ENCODE data around the gene PRKCZ.
A peak's percentile ranks its signal among the peaks of the same experiment; 100 is the strongest.

Gene PRKCZ

DNA sequence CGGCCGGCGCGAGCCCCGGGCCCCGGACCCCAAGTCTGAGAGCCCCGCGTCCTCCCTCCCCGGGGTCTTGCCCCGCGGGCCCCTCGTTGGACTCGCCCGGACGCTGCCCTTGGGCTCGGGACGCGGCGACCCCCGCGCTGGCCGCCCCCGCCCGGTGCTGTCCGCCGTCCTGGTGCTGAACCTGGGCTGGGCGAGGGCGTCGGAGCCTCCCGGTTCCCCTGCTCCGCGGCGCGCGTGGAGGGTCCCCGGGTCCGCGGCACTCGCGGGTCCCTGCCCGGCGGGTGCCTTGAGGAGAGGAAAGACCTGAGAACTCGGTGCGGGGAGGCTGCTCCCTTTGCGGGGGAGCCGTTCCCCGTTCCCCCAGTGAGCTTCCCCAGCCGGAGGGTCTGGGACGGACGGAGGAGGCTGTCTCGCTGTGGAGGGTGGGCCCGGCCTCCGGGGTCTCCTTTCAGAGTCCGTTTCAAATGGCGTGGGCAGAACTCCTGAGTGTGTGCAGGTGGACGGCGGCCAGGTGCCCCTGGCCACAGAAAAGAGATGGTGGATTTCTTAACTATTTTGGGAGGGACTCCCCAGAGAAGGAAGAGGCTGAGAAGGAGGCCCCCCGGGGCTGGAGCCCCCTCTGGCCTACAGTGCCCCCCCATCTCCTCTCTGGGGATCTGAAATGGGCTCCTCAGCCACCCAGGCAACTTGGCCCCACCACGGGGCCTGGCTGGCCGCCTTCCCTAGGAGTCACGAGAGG is 30.5 kb upstream of the PRKCZ start:
- no peak overlapping the region for H3K4me3 Mint-ChIP-seq

DNA sequence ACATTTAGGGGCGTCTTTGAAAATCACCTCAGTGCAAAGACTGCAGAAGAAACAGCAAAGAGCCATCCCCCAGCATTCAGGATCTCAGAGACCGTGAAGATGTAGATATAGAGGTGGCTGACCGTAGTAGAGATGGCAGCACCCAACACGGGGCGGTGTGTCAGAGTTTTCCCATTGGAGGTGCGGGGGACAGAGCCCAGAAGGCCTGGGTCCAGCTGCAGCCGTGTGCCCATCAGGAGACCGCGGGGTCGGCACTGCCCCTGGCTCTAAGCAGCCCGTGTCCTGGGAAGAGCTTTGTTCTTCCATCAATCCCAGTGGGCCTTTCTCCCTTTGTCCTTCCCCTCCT is 29.9 kb upstream of the PRKCZ start:
- H3K36me3 Mint-ChIP-seq: no peaks in the 10 kb centered on the region
- ATAC-seq: no peak
- H3K9me3 Mint-ChIP-seq: no peaks in the 10 kb centered on the region
- no peak overlapping the region for H3K27ac Mint-ChIP-seq
- peaks cover 10% of the 10 kb centered on the region for H3K4me1 Mint-ChIP-seq
- H3K27me3 Mint-ChIP-seq: peaks cover 83% of the 10 kb centered on the region
- H3K4me3 Mint-ChIP-seq: no peak overlapping the region

More for the DNA sequence above, 30.5 kb upstream of the PRKCZ start:
- Mint-ChIP-seq H3K4me1 (peaks cover 10% of the 10 kb centered on the region), H3K9me3 (no peaks in the 10 kb centered on the region), H3K27ac (no peak overlapping the region), H3K36me3 (no peaks in the 10 kb centered on the region), H3K27me3 (peaks cover 88% of the 10 kb centered on the region)
- no peak for ATAC-seq

DNA sequence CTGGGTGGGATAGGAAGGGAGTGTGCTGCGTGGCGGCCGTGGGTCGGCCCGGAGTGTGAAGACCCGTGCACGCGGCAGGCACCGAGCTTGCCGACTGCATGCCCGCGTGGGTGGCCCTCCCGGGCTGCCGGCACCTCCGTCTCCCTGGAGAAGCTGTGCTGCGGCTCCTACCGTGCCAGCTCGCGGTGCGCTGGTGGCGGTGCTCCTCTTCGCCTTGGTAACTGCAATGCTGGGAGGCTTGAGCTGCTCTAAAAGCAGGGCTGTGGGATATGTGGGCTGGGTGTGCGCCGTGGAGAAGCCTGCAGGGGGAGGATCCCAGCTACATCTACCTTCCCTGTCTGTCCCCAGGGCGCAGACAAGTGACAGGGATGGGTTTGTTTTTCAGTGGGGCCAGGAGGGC is 28.7 kb upstream of the PRKCZ start:
- Mint-ChIP-seq H3K36me3 (no peaks in the 10 kb centered on the region), H3K9me3 (no peaks in the 10 kb centered on the region), H3K4me3 (no peak overlapping the region), H3K4me1 (peaks cover 10% of the 10 kb centered on the region), H3K27ac (no peak overlapping the region), H3K27me3 (peaks cover 70% of the 10 kb centered on the region)
- ATAC-seq: no peak

DNA sequence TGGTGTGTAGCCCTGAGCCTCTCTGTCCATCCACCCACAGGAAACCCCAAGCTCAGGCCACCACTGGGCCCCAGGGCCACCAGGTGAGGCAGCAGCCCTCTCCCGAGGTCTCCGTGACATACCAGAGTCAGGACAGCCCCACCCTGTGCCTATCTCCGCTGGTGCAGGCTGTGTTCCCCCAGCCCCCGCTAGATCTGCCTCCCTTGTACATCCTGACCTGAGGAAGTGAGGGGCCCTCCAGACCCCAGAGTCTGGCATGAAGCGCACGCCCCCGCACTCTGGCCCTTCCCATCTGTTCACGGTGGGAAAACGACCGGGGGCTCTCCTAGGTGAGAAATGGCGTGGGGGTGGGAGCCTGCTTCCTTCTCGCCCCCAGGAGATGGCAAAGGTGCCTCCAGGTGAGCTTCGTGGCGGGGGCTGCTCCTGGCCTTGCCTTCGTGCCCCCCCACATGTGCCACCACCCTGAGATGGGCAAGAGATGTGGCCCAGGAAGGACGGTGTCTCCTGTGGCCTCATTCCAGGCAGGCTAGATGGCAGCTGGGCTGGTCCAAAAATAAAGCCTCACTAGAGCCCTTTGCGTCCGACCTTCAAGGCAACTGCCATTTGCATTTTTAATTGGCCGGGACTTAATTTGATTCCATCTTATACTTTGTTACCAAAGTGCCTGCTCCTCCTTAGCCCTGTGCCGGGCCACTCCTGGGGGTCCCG is 28.0 kb upstream of the PRKCZ start:
- Mint-ChIP-seq H3K9me3 (no peaks in the 10 kb centered on the region), H3K27me3 (peaks cover 63% of the 10 kb centered on the region), H3K4me1 (peaks cover 10% of the 10 kb centered on the region), H3K4me3 (no peak overlapping the region), H3K36me3 (no peaks in the 10 kb centered on the region), H3K27ac (no peak overlapping the region)
- ATAC-seq: no peak

DNA sequence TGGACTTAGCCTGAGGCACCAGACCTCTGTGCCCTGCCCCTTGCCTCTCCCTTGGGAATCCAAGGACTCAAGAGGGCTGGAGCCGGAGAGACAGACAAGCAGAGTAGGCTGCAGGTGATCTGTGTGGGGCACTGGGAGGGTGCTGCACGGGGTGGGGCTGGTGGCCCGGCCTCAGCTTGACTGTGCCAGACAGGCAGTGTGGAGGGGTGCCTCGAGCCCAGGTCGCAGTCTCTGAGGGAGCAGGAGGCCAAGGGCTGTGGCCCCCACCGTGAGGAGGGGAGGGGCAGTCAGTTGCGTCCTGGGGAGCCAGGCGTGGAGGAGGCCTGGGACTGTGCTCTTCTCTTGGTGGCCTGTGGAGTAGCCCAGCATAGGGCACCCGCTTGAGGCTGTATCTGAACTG is 27.0 kb upstream of the PRKCZ start:
- Mint-ChIP-seq H3K27me3 (peaks cover 54% of the 10 kb centered on the region), H3K4me3 (no peak overlapping the region), H3K4me1 (peaks cover 6% of the 10 kb centered on the region), H3K9me3 (no peaks in the 10 kb centered on the region), H3K36me3 (no peaks in the 10 kb centered on the region), H3K27ac (no peak overlapping the region)
- ATAC-seq: no peak

DNA sequence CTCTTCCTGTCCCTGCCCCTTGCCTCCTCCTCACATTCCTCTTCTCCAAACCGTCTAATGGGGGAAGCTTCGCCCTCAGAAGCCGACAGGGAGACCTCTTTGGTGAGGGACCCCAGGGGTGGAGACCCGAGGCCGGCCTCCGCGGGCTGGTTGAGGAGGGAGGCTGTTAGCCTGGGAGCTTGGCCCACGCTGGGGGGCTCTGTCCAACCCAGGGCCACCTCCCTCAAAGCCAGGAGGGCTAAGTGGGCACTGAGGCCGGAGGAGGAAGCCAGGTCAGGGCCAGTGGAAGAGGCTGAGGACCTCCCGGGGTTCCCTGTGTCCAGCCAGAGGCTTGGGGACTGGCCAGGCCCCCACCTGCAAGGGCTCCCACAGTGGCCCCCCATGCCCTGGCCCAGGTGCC is 25.8 kb upstream of the PRKCZ start:
- no peak overlapping the region for H3K27ac Mint-ChIP-seq
- no peaks in the 10 kb centered on the region for H3K9me3 Mint-ChIP-seq
- no peaks in the 10 kb centered on the region for H3K36me3 Mint-ChIP-seq
- H3K4me3 Mint-ChIP-seq: no peak overlapping the region
- H3K27me3 Mint-ChIP-seq: peaks cover 45% of the 10 kb centered on the region
- H3K4me1 Mint-ChIP-seq: no peaks in the 10 kb centered on the region
- no peak for ATAC-seq

DNA sequence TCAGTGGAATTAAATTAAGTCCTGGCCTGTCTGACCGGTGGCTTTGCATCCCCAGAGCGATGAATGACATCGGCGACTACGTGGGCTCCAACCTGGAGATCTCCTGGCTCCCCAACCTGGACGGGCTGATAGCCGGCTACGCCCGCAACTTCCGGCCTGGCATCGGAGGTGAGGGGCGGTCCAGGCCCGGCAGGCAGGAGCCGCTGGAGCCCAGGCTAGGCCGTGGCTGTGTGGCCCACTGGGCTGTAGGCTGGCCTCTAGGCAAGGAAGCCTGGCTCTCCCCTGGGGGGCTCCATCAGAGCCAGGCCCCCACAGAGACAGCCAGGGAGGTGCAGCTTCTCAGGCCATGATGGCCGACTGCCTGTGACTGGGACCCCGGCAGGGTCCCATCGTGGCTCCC is 25.3 kb upstream of the PRKCZ start:
- no peaks in the 10 kb centered on the region for H3K36me3 Mint-ChIP-seq
- H3K9me3 Mint-ChIP-seq: no peaks in the 10 kb centered on the region
- H3K27me3 Mint-ChIP-seq: peaks cover 42% of the 10 kb centered on the region
- no peak overlapping the region for H3K27ac Mint-ChIP-seq
- ATAC-seq: no peak
- H3K4me3 Mint-ChIP-seq: no peak overlapping the region
- H3K4me1 Mint-ChIP-seq: no peaks in the 10 kb centered on the region

DNA sequence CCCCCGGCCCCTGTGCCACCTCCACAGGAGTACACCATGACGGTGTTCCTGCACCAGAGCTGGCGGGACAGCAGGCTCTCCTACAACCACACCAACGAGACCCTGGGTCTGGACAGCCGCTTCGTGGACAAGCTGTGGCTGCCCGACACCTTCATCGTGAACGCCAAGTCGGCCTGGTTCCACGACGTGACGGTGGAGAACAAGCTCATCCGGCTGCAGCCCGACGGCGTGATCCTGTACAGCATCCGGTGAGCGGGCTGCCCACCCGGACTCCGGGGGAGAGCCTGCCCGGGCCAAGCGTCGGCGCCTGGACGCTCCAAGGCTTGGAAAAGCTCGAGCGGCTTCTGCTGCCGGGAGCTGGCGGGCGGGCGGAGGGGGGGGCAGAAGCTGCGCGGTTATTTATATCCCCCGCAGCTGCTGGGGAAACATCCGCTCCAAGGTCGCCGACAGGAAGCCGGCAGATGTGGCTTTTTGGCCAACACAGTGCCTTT is 24.7 kb upstream of the PRKCZ start:
- Mint-ChIP-seq H3K4me3 (no peak overlapping the region), H3K9me3 (no peaks in the 10 kb centered on the region), H3K27me3 (peaks cover 40% of the 10 kb centered on the region), H3K36me3 (no peaks in the 10 kb centered on the region), H3K4me1 (no peaks in the 10 kb centered on the region), H3K27ac (no peak overlapping the region)
- no peak for ATAC-seq

DNA sequence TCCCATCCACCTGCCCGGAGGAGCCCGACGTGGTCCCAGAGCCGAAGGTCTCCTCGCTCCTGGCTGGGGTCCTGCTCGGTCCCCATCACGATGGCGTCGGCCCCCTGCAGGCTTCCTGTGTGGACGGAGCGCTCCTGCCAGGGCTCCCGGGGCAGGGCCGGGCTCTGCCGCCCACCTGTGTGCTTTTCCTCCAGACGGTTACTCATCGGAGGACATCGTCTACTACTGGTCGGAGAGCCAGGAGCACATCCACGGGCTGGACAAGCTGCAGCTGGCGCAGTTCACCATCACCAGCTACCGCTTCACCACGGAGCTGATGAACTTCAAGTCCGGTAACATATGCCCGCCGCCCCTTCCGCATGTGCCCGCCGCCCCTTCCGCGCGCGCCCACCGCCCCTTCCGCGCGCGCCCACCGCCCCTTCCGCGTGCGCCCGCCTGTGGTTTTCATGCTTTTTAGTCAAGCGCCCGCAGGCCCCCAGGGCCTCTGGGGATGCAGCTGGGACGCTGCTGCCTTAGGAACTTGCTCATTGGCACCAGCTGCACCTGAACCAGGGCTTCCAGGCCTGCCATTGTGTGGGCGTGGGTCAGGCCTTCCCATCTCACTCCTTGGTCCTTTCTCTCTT is 22.1 kb upstream of the PRKCZ start:
- Mint-ChIP-seq H3K27me3 (peaks cover 26% of the 10 kb centered on the region), H3K9me3 (no peaks in the 10 kb centered on the region), H3K36me3 (no peaks in the 10 kb centered on the region), H3K4me1 (no peaks in the 10 kb centered on the region), H3K27ac (no peak overlapping the region), H3K4me3 (peak overlapping the region; percentile 26)
- ATAC-seq: peak; percentile 25

DNA sequence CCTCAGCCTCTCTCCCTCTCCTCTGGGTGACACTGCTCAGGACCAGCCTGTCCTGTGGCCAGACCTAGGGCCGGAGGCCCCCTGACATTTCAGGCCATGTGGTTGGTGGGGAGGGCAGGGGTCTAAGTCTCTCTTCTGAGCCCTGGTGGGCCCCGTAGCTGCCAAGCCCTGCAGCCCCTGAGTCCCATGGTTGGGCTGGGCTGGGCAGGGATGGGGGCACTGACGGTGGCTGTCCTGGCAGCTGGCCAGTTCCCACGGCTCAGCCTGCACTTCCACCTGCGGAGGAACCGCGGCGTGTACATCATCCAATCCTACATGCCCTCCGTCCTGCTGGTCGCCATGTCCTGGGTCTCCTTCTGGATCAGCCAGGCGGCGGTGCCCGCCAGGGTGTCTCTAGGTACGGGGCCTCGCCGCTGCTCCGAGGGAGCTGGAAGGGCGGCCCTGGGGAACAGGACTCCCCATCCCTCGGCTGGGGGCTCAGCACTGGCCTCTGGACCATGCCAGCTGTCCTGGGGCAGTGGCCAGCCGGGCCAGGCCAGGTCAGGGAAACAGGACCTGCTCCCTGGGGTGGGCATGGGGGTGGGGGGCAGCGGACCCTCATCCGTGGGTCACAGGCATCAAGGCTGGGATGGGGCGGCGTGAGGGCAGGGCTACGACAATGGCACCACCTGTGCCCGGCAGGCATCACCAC is 21.2 kb upstream of the PRKCZ start:
- H3K27ac Mint-ChIP-seq: no peak overlapping the region
- no peak for ATAC-seq
- no peak overlapping the region for H3K4me3 Mint-ChIP-seq
- no peaks in the 10 kb centered on the region for H3K9me3 Mint-ChIP-seq
- peaks cover 29% of the 10 kb centered on the region for H3K27me3 Mint-ChIP-seq
- no peaks in the 10 kb centered on the region for H3K36me3 Mint-ChIP-seq
- H3K4me1 Mint-ChIP-seq: no peaks in the 10 kb centered on the region

DNA sequence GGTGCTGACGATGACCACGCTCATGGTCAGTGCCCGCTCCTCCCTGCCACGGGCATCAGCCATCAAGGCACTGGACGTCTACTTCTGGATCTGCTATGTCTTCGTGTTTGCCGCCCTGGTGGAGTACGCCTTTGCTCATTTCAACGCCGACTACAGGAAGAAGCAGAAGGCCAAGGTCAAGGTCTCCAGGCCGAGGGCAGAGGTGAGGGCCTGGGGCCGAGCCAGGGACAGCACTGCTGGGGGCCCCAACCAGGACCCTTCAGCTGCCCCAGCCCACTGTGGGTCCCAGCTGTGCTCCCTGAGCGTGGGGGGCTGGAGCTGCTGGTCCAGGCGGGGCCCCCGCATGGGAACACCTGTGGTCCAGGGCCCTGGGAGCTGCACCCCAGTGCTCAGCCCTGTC is 20.6 kb upstream of the PRKCZ start:
- no peak overlapping the region for H3K4me3 Mint-ChIP-seq
- no peaks in the 10 kb centered on the region for H3K4me1 Mint-ChIP-seq
- H3K36me3 Mint-ChIP-seq: no peaks in the 10 kb centered on the region
- no peak overlapping the region for H3K27ac Mint-ChIP-seq
- no peaks in the 10 kb centered on the region for H3K9me3 Mint-ChIP-seq
- ATAC-seq: no peak
- H3K27me3 Mint-ChIP-seq: peaks cover 29% of the 10 kb centered on the region

DNA sequence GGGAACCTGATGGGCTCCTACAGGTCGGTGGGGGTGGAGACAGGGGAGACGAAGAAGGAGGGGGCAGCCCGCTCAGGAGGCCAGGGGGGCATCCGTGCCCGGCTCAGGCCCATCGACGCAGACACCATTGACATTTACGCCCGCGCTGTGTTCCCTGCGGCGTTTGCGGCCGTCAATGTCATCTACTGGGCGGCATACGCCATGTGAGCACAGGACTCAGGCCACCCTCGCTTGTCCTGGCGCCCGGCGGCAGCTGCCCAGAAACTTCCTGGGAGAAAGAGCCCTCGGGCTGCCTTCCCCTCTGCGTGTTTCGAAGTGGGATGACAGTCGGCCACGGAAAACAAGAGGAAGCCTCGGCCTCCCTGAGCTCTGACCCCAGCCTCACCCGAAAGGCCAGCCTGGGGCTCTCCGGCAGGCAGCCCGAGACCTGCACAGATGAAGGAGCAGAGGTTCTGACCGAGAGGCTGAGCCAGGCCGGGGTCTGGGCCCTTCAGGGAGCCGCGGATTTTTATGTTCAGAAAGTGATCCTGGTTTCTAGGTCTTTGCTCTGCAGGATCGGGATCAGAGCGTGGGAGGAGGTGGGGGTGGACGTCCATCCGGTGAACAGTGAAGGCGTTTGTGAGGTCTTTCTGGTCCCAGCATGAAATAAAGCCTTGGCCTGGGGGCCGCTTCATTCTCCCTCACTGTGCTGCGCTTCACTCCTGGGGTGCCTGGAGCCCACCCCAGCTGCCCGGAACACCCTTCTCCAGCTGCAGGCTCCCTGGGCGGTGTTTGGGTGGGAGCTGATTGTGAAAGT is 19.9 kb upstream of the PRKCZ start:
- no peak for ATAC-seq
- no peaks in the 10 kb centered on the region for H3K9me3 Mint-ChIP-seq
- peaks cover 29% of the 10 kb centered on the region for H3K27me3 Mint-ChIP-seq
- H3K4me3 Mint-ChIP-seq: no peak overlapping the region
- no peaks in the 10 kb centered on the region for H3K36me3 Mint-ChIP-seq
- no peak overlapping the region for H3K27ac Mint-ChIP-seq
- no peaks in the 10 kb centered on the region for H3K4me1 Mint-ChIP-seq

DNA sequence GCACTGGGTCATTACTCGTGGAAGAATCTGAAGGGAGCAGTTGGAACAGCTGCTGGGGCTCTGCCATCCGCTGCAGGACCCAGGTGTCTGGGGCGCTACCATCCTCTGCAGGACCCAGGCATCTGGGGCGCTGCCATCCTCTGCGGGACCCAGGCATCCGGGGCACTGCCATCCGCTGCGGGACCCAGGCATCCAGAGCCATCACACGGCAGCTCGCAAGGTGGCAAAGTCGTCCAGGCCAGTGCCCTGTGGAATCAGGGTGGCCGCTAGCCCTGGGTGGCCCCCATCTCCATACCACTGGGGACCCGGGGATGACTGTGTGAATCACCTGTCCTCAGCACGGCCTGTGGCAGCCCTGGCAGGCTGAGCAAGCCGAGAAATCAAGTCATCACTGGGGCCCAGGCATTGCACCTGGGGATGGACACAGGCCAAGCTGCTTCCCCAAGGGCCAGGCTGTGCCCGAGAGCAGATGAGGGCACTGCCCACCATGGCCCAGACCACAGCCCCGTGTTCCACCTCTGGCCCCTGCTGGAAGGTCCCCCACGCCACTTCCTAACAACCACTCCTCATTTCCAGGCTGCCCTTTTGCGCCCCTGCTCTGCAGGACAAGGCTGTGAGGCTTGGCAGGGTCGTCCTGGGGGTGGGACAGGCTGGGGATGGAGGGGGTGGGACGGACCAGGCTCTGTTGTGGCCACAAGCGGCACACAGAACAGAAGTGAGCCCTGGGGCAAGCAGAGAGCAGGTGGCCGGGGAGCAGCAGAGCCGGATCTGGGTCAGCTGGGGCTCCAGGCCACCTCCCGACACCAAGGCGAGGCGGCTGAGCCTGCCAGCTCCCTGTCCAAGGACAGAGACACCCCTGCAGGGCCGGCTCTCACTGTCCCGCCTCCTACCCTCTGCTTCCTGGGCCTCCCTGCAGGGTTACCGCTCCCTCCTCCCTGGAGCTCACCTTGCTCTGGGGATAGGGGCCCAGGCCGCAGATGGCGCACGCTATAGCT is 18.4 kb upstream of the PRKCZ start:
- no peaks in the 10 kb centered on the region for H3K36me3 Mint-ChIP-seq
- H3K4me3 Mint-ChIP-seq: no peak overlapping the region
- H3K9me3 Mint-ChIP-seq: no peaks in the 10 kb centered on the region
- peaks cover 29% of the 10 kb centered on the region for H3K27me3 Mint-ChIP-seq
- H3K4me1 Mint-ChIP-seq: no peaks in the 10 kb centered on the region
- H3K27ac Mint-ChIP-seq: no peak overlapping the region
- ATAC-seq: no peak

DNA sequence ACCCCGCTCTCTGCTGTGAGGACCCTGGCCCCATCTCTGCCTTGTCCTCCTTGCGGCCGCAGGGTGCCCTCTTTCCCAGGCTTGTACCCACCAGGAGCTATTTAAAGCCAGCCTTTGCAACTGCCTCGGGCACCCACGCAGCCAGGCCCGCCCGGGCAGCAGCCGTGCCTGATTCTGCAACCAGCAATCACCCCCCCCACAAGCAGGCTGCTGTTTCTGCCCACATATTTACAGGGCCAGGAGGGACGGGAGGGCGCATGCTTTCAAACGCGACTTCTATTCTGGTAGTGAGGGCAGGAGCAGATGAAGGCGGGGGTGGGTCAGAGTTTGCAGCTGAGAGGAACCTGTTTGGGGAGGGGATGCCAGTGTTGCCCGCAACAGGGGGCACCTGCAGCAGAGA is 17.5 kb upstream of the PRKCZ start:
- Mint-ChIP-seq H3K27me3 (peaks cover 29% of the 10 kb centered on the region), H3K4me1 (no peaks in the 10 kb centered on the region), H3K36me3 (no peaks in the 10 kb centered on the region), H3K27ac (no peak overlapping the region), H3K9me3 (no peaks in the 10 kb centered on the region), H3K4me3 (no peak overlapping the region)
- ATAC-seq: no peak
